HEK293T (cell line): ENCODE measurements around the gene TOP3B.

Experiments used
- CTCF ChIA-PET: fragments of 350-600 bp; formaldehyde crosslinking; extraction: SDS; loops from one replicate; lab custom pipeline; 2021; ENCODE audit warnings: antibody characterized with exemption, inconsistent platforms; lab: Yijun Ruan, JAX
- POLR2A ChIA-PET: fragments of 350-600 bp; formaldehyde crosslinking; extraction: SDS; loops from one replicate; lab custom pipeline; 2020; ENCODE audit warnings: antibody characterized with exemption, inconsistent platforms; lab: Yijun Ruan, JAX
- DNase-seq: peaks from one replicate; pipeline ENCODE4 v3.0.0; 2012; ENCODE audit warnings: mixed read lengths; ENCODE audit errors: extremely low spot score
- ARNT ChIP-seq: fragments of 450-650 bp; IDR thresholded peaks from 2 replicates; pipeline ENCODE4 v1.6.1; 2017; ENCODE audit warnings: mild to moderate bottlenecking
- BHLHE40 ChIP-seq: fragments of 450-650 bp; IDR thresholded peaks from 2 replicates; pipeline ENCODE4 v1.6.1; 2016; ENCODE audit warnings: mild to moderate bottlenecking, moderate library complexity, borderline replicate concordance
- CTBP1 ChIP-seq: fragments of 450-650 bp; IDR thresholded peaks from 2 replicates; pipeline ENCODE4 v1.6.1; 2016; ENCODE audit warnings: borderline replicate concordance
- ELF4 ChIP-seq: fragments of 450-650 bp; IDR thresholded peaks from 2 replicates; pipeline ENCODE4 v1.6.1; 2017; ENCODE audit warnings: antibody characterized with exemption
- FOXA1 ChIP-seq: fragments of 450-650 bp; IDR thresholded peaks from 2 replicates; pipeline ENCODE4 v1.6.1; 2016; ENCODE audit warnings: mild to moderate bottlenecking
- FOXK2 ChIP-seq: fragments of 450-650 bp; IDR thresholded peaks from 2 replicates; pipeline ENCODE4 v1.6.1; 2016; ENCODE audit warnings: mild to moderate bottlenecking
- FOXM1 ChIP-seq: fragments of 450-650 bp; IDR thresholded peaks from 2 replicates; pipeline ENCODE4 v1.6.1; 2017; ENCODE audit warnings: mild to moderate bottlenecking, borderline replicate concordance
- HDGF ChIP-seq: fragments of 450-650 bp; IDR thresholded peaks from 2 replicates; pipeline ENCODE4 v1.6.1; 2017; ENCODE audit warnings: antibody characterized with exemption, borderline replicate concordance
- L3MBTL2 ChIP-seq: fragments of 450-650 bp; conservative IDR thresholded peaks from 2 replicates; pipeline ENCODE4 v1.6.1; 2016; ENCODE audit warnings: mild to moderate bottlenecking
- LEF1 ChIP-seq: fragments of 450-650 bp; IDR thresholded peaks from 2 replicates; pipeline ENCODE4 v1.6.1; 2017; ENCODE audit warnings: mild to moderate bottlenecking, borderline replicate concordance
- NFRKB ChIP-seq: fragments of 450-650 bp; IDR thresholded peaks from 2 replicates; pipeline ENCODE4 v1.6.1; 2016; ENCODE audit warnings: mild to moderate bottlenecking, moderate library complexity
- SP1 ChIP-seq: fragments of 450-650 bp; IDR thresholded peaks from 2 replicates; pipeline ENCODE4 v1.6.1; 2017
- SUZ12 ChIP-seq: fragments of 450-650 bp; IDR thresholded peaks from 2 replicates; pipeline ENCODE4 v1.6.1; 2016; ENCODE audit warnings: mild to moderate bottlenecking
- TARDBP ChIP-seq: fragments of 450-650 bp; IDR thresholded peaks from 2 replicates; pipeline ENCODE4 v1.6.1; 2016
- ZNF384 ChIP-seq: fragments of 450-650 bp; IDR thresholded peaks from 2 replicates; pipeline ENCODE4 v1.6.1; 2016
- TF ChIP-seq, protein P1 (sequence below): fragments of 450-650 bp; IDR thresholded peaks from 2 replicates; pipeline ENCODE4 v1.6.1; 2016

TOP3B gene

GRCh38 chr22:21951931-21952465, 30.6 kb downstream of the TOP3B start:
- CTCF ChIA-PET: interaction anchor here (0.5 to 1.8 kb wide), 7 partner anchors 10 to 603 kb away, joined by 3 to 6 read pairs (median 3); no protein-coding TSS in a partner anchor
- peak; percentile 46 for DNase-seq
- TF ChIP-seq L3MBTL2 (peak; percentile 36), HDGF (0 out of 2 replicates have a peak, but pooled peaks have one; percentile 52), BHLHE40 (no peak), NFRKB (no peak), TARDBP (no peak), ZNF384 (no peak)
- POLR2A ChIA-PET: interaction anchor here (1.1 kb wide), 2 partner anchors 13 to 30 kb away, joined by 4 to 7 read pairs; partner anchors contain the start of gene TOP3B

DNA sequence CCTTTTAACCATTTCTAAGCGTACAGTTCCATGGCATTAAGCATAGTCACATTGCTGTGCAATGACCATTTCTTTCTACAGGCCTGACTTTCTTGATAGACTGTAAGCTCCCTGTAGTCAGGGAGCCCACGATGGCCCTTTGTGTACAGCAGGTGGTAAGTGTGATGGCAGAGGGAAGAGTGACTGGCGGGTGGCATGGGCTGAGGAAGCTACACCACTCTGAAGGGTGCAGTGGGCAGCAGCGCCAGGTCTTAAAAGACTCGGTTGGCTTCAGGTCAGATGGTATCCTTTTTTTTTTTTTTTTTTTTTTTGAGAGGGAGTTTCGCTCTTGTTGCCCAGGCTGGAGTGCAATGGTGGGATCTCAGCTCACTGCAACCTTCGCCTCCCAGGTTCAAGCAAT, 31.5 kb downstream of the TOP3B start:
- CTCF ChIA-PET: interaction anchor here (0.6 to 1.8 kb wide), 2 partner anchors 9 to 34 kb away, joined by 3 to 6 read pairs; no protein-coding TSS in a partner anchor
- no peak for DNase-seq
- POLR2A ChIA-PET: no interaction called here
- TF ChIP-seq TARDBP: no peak
- TF ChIP-seq CTBP1: no peak
- TF ChIP-seq FOXA1: no peak
- no peak for TF ChIP-seq ZNF384
- no peak for TF ChIP-seq L3MBTL2
- TF ChIP-seq ELF4: no peak
- TF ChIP-seq HDGF: no peak
- no peak for TF ChIP-seq SUZ12
- no peak for TF ChIP-seq BHLHE40

DNA sequence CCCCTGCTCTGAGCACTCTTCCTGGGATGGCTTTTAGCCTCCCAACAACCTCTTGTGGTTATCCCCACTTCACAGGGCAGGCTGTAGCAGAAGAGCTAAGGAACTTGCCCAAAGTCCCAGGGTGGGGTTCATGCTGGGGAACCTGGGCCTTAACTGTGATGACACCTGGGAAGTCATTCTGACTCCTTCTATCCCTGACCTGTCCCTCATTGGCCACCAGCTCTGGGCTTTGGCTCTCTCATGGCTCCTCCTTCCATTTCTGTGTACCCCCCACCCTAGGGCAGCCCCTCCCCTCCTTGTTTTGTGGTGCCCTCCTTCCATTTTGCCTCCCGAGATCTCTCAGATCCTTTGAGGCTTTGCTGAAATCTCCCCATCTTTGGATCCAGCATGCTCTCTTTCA, 32.6 kb downstream of the TOP3B start:
- CTCF ChIA-PET: interaction anchor here (3.3 kb wide), 1 partner anchor 12 kb away, joined by 17 read pairs; no protein-coding TSS in a partner anchor
- POLR2A ChIA-PET: no interaction called here
- TF ChIP-seq TARDBP (no peak), SUZ12 (no peak), NFRKB (no peak), FOXM1 (no peak), ZNF384 (no peak), ELF4 (no peak), CTBP1 (no peak), FOXK2 (no peak), ARNT (no peak)
- TF ChIP-seq, protein P1, sequence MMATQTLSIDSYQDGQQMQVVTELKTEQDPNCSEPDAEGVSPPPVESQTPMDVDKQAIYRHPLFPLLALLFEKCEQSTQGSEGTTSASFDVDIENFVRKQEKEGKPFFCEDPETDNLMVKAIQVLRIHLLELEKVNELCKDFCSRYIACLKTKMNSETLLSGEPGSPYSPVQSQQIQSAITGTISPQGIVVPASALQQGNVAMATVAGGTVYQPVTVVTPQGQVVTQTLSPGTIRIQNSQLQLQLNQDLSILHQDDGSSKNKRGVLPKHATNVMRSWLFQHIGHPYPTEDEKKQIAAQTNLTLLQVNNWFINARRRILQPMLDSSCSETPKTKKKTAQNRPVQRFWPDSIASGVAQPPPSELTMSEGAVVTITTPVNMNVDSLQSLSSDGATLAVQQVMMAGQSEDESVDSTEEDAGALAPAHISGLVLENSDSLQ: no peak
- no peak for DNase-seq

DNA sequence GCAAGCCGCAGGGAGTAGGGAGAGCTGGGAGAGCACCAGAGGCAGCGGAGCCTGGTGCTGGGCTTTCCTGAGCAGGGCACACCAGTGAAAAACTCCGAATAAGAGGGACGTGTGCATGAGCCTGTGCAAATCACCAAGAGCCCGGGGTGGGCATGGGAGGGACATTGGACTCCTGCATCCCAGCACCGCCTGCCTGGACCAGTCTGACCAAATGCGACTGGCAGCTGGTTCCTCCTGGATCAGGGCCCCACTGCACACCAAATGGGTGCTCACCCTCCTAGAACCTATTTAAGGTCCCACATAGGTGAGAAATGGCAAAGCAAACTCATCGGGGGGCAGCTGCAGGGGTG, 33.0 kb downstream of the TOP3B start:
- POLR2A ChIA-PET: no interaction called here
- DNase-seq: no peak
- no peak for TF ChIP-seq FOXM1
- TF ChIP-seq NFRKB: no peak
- no peak for TF ChIP-seq ELF4
- TF ChIP-seq FOXA1: no peak
- TF ChIP-seq, protein P1: no peak
- TF ChIP-seq ARNT: no peak
- TF ChIP-seq ZNF384: no peak
- no peak for TF ChIP-seq LEF1
- TF ChIP-seq CTBP1: no peak
- no peak for TF ChIP-seq BHLHE40
- TF ChIP-seq TARDBP: no peak
- no peak for TF ChIP-seq SUZ12
- TF ChIP-seq HDGF: no peak
- TF ChIP-seq SP1: no peak
- no peak for TF ChIP-seq FOXK2
- TF ChIP-seq L3MBTL2: no peak
- CTCF ChIA-PET: interaction anchor here (0.6 to 3.3 kb wide), 2 partner anchors 11 to 19 kb away, joined by 3 to 17 read pairs; no protein-coding TSS in a partner anchor

DNA sequence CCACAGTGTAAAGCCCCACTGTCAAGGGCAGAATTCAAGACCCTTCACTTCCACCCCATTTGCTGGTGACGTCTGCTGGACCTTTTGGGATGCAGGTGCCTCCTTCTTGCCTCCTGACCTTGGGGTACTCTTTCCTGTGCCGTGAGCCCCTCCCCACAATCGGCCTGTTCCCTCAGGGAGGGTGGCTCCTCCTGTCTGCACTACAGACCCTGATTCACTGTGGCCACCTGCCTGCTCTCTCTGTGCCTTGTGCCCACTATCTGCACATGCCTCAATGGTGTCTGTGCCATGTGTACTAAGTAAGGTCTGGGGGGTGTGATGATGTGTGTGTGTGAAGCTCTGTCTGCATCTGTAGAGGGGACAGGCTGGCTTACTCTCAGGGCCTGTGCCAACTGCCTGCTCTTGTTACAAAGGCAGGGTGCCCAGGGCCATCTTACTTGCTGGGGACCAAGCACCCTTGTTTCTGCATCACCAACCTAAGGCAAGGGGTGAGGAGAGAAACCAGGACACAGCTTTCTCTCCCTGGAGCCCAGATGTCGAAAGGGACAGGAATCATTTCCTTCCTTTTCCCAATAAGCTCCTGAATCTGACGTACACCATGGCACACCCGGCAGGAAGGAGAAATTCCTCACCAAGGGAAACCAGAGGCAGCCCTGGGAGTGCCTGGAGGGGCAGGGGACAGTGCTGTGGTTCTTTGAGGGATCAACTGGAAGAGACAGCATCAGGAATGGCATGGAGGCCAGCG, 33.6 kb downstream of the TOP3B start:
- TF ChIP-seq, protein P1: no peak
- TF ChIP-seq NFRKB: no peak
- TF ChIP-seq ZNF384: no peak
- no peak for TF ChIP-seq FOXA1
- no peak for TF ChIP-seq SP1
- TF ChIP-seq ARNT: no peak
- no peak for TF ChIP-seq L3MBTL2
- no peak for TF ChIP-seq ELF4
- TF ChIP-seq LEF1: no peak
- POLR2A ChIA-PET: no interaction called here
- CTCF ChIA-PET: interaction anchor here (0.6 to 3.3 kb wide), 2 partner anchors 11 to 18 kb away, joined by 3 to 17 read pairs; no protein-coding TSS in a partner anchor
- DNase-seq: no peak

DNA sequence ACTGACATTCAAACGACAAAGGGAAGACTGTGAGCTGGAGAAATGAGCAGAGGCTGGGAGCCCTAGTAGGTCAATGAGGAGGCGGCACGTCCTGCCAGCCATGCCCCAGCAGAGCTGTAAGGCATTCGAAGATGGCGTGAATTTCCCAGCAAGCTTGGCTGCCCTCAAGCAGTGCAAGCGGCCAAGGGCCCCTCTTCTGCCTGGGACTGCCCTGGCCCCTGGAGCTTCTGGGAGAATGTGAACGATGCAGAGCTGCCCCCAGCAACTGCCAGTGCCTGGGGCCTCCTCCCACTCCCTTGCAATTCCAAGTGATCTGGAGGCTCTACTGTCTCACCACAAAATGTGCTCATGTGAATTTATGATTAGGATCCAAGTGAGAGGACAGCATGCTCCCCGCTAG, 34.2 kb downstream of the TOP3B start:
- CTCF ChIA-PET: interaction anchor here (3.3 kb wide), 1 partner anchor 10 kb away, joined by 17 read pairs; no protein-coding TSS in a partner anchor
- POLR2A ChIA-PET: no interaction called here
- DNase-seq: no peak
- TF ChIP-seq L3MBTL2 (no peak), CTBP1 (no peak), FOXA1 (no peak), FOXM1 (no peak), ELF4 (no peak), SP1 (no peak), FOXK2 (no peak), HDGF (no peak)
- TF ChIP-seq, protein P1: no peak
